HFF-Myc (cell line): ENCODE measurements around the gene CPB2.

Source experiments
- DNase-seq: peaks from one replicate; pipeline ENCODE4 v3.0.0-alpha.2; 2011; ENCODE audit warnings: low read depth; ENCODE audit errors: extremely low read depth
- H3K4me3 ChIP-seq: replicated peaks from 2 replicates; pipeline ENCODE4 v1.5.1; 2011; ENCODE audit warnings: low read depth, mild to moderate bottlenecking, control low read depth, low read length
- TF ChIP-seq, protein P1 (sequence below): IDR thresholded peaks from 2 replicates; pipeline ENCODE4 v1.5.1; 2012; ENCODE audit warnings: mild to moderate bottlenecking, low read depth, low read length, control low read depth; ENCODE audit errors: missing control alignments

Gene CPB2

DNA sequence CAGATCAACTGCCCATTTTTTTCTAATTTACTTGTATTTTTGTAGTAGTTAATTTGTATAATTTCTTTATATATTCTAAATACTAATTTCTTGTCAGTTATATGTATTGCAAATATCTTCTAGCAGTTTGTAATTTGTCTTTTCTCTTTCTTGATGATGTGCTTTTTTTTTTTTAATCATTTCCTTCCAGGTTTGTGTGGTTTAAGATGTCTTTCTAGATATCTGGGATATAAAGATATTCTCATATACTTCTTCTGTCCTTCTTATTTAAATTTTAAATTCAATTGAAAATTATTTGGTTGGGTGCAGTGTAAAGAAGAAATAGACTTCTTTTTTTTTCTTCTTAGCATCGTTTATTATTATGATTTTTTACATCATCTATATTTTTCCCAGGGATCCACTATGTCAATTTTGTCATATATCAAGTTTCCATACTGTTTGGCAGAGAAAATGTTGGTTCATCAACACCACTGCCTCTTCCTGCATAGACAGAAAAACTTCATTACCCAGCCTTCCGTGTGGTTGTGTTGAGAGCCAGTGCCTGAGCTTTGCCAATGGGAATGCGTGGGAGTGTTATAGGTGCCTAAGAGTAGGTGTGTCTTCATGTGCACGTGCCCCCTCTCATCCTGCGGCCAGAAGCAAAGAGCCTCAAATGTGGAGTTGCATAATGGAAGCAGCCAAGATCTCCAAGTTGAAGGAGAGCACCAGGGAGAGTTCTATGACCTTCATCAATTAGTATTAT lies 15.8 kb downstream of the CPB2 start:
- H3K4me3 ChIP-seq, result no peak overlapping the region
- DNase-seq, result no peak
- TF ChIP-seq, protein P1, sequence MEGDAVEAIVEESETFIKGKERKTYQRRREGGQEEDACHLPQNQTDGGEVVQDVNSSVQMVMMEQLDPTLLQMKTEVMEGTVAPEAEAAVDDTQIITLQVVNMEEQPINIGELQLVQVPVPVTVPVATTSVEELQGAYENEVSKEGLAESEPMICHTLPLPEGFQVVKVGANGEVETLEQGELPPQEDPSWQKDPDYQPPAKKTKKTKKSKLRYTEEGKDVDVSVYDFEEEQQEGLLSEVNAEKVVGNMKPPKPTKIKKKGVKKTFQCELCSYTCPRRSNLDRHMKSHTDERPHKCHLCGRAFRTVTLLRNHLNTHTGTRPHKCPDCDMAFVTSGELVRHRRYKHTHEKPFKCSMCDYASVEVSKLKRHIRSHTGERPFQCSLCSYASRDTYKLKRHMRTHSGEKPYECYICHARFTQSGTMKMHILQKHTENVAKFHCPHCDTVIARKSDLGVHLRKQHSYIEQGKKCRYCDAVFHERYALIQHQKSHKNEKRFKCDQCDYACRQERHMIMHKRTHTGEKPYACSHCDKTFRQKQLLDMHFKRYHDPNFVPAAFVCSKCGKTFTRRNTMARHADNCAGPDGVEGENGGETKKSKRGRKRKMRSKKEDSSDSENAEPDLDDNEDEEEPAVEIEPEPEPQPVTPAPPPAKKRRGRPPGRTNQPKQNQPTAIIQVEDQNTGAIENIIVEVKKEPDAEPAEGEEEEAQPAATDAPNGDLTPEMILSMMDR, result no peak

DNA sequence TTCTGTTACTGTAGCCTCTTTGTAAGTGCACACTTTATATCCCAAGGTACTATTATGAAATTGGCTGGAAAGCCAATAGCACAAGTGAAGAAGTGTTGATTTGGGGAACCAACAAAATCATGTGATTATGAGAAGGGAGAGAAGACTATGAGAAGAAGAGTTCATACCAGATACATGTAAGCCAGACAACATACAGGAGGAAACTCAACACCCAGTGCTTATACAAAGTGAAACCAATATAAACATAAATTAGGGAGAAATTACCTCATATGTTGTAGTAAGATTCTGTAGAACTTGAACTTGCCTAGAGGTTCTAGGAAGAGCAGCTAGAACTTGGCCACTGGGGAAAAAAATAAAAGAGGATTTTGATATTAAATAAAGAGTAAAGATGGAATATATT lies 17.4 kb downstream of the CPB2 start:
- TF ChIP-seq, protein P1, result no peak
- no peak overlapping the region for H3K4me3 ChIP-seq
- DNase-seq, result no peak

DNA sequence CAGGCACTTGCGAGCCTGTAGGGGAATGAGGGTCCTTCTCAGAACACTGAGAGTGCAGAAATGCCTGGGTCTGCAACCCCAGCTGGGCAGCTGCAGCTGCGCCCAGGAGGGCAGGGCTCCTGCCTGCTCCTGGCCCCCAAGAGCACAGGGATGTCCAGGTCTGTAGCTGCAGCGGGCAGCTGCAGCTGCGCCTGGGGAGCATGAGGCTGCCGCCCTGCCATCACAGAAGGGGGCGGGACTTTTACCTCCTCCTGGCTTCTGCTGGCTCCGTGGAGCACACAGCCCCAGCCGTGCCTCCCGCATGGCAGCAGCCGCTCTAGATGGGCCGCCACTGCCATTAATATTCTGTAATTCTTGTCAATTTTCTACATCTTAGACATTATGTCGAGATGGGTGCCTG lies 17.8 kb downstream of the CPB2 start:
- TF ChIP-seq, protein P1, result no peak
- no peak for DNase-seq
- no peak overlapping the region for H3K4me3 ChIP-seq

DNA sequence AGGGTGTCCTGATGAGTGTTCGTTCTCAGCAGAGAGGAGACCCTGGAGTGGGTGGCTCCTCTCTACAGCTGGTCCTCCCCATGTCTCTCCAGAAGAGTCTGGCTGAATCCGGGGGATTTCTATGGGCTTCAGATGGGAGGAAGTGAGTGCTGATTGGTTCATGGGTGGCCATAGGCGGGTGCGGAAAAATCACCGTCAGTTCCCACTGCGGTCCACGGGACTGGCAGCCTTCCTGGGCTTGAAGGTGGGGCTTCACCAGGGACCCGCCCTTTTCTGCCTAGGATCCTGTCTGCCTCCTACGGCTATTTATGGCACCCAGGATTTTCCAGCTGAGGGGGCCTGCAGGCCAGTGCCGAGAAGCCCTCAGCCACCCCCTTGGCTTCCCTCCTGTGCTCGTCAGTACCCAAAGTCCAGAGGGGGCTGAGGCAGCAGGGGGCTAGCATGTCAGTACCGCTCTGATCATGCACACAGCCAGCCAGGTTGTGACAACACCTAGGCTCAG lies 18.4 kb downstream of the CPB2 start:
- TF ChIP-seq, protein P1, result no peak
- no peak overlapping the region for H3K4me3 ChIP-seq

DNA sequence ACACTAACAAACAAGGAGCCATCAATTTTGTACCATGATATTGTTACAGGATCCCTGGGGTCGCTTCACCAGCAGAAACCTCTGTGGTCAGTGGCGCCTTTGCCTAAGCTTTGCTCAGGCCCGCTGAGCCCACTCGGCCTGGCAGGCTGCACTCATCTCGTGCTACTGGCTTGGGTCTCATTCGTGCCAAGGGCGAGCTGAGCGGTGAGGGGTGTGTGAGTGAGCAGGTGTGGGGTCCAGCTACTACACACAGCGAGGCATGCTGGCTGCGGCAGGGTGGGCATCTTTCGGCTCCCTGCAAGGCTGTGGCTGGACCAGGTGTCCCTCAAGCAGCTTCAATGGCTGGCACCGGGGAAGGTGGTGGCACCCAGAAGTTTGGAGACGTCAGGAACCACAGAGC lies 19.1 kb downstream of the CPB2 start:
- no peak overlapping the region for H3K4me3 ChIP-seq
- TF ChIP-seq, protein P1, result no peak
- no peak for DNase-seq

More for the DNA sequence above, 18.4 kb downstream of the CPB2 start:
- DNase-seq, result no peak

DNA sequence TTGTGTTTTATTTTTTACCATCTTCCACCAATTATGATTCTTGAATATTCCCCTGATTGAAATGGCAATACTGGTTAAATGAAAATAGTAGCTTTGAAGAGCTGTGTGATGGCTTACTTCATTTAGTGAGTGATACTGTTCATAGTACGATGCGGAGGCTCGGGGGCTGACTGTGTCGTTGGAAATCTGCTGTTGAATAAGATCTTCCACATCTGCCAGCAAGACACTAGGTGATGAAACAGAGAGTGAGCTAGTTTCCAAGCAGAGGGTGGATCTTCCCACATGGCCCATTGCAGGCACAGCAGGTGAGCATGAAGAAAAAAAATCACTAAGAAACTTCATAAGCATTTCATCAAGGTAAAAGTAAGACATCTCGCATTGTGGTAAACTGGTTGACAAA lies 22.5 kb downstream of the CPB2 start:
- TF ChIP-seq, protein P1, result no peak
- no peak overlapping the region for H3K4me3 ChIP-seq
- no peak for DNase-seq
